Right renal pelvis (tissue), 4 donors: ENCODE results near the gene VMAC. TPM values are rescaled to one million over a fixed set of nuclear protein-coding genes. Genes with fewer than 3 reads are reported as not detected.

Experiments used
- DNase-seq, 4 donors: peaks; one replicate each; pipeline ENCODE4 v3.0.0-alpha.2; 2013; ENCODE audit warnings: low read depth in 4 of 4, low spot score in 3 of 4, missing footprints in 1 of 4
- polyA plus RNA-seq, 4 donors: library from polyadenylated mRNA; unstranded; fragments of 120-200 nt; gene quantifications; one replicate each; pipeline ENCODE4 v1.2.1, GENCODE V29; 2013; ENCODE audit not compliant: insufficient read length in 4 of 4

Gene VMAC
- polyA plus RNA-seq, 4 donors: 5.1 to 6.7 (median 5.9) TPM

GRCh38 chr19:5903056-5903623 lies 1.5 kb upstream of the VMAC start:
- DNase-seq: no peak

- DNase-seq: peak; percentile 94 to 96 (median 94)
These were observed 884 bp upstream of the VMAC start, which contains the start of gene NDUFA11 for GRCh38 chr19:5903624-5904351. TSS of gene NDUFA11 (minus strand) at chr19:5903790. CDS start at chr19:5903708, 82 bp downstream.

- DNase-seq: no peak
These were observed 574 bp downstream of the VMAC start for GRCh38 chr19:5905114-5905778.

- DNase-seq: no peak
These were observed 2.6 kb downstream of the VMAC start for GRCh38 chr19:5907241-5907640.

GRCh38 chr19:5908773-5909442 lies 4.2 kb downstream of the VMAC start:
- no peak for DNase-seq

- no peak for DNase-seq
These were observed 5.9 kb downstream of the VMAC start for GRCh38 chr19:5910638-5910907.

GRCh38 chr19:5911366-5911765 lies 6.7 kb downstream of the VMAC start:
- no peak for DNase-seq

GRCh38 chr19:5913739-5914357 lies 9.2 kb downstream of the VMAC start, which contains the start of gene CAPS:
TSS of gene CAPS (plus strand) at chr19:5914254. CDS start at chr19:5914407, 153 bp downstream.
- DNase-seq: no peak

GRCh38 chr19:5914358-5914774 lies 9.7 kb downstream of the VMAC start:
- DNase-seq: no peak

- DNase-seq: no peak
These were observed 10.5 kb downstream of the VMAC start for GRCh38 chr19:5914946-5915781.

GRCh38 chr19:5915782-5916165 lies 11.1 kb downstream of the VMAC start:
- DNase-seq: no peak

- no peak for DNase-seq
These were observed 11.6 kb downstream of the VMAC start for GRCh38 chr19:5916181-5916708.

- DNase-seq: no peak
These were observed 12.9 kb downstream of the VMAC start for GRCh38 chr19:5917431-5918107.

GRCh38 chr19:5918463-5919079 lies 13.9 kb downstream of the VMAC start:
- DNase-seq: no peak

GRCh38 chr19:5921516-5922160 lies 17.0 kb downstream of the VMAC start:
- DNase-seq: no peak

GRCh38 chr19:5922161-5922545 lies 17.5 kb downstream of the VMAC start:
- no peak for DNase-seq

GRCh38 chr19:5923356-5923755 lies 18.7 kb downstream of the VMAC start:
- DNase-seq: no peak

- no peak for DNase-seq
These were observed 21.3 kb downstream of the VMAC start for GRCh38 chr19:5925830-5926427.
